Germinal center (tissue), 1 donor: ENCODE data around the gene UNC93B1.
"Not testable (repeated sequence)": the region's sequence is repeated elsewhere in the genome, so short reads cannot be mapped to it uniquely, and the experiment has no call there.

ENCODE experiments used
- DNase-seq: peaks from one replicate; pipeline ENCODE4 v3.0.0; 2012; ENCODE audit warnings: mixed read lengths, low spot score

The UNC93B1 gene

DNA sequence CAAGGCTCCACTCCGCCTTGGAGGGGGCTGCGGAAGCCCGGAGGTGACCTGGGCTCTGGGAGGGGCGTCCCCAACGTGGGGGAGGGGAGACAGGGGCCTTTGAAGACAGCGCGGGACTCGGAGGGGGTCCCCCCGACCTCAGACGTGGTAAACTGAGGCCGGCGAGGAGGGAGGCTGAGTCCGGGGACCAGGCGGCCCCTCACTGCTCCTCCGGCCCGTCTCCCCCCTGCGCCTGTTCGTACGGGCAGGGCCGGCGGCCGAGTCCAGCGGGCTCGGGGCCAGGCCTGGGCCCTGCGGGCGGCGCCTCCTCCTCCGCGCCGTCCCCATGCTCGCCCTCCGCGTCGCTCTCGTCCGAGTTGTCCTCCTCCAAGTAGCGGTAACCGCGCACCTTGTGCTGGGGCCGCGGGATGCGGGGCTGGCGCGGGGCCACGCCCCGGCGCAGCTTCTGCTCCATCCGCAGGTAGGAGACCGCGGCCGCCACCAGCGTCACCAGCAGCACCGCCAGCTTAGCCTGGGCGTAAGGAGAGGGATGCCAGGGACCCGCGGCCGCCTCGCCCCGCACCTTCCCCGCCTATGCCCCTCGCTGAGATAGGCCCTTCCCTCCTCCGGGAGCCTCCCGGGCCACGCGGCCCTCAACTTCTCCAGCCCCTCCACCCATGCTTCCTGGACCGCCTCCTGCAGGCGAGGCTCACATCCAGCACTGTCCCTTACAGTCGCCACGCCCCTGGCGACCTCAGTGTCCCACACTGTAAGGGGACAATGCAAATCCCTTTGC, 12.4 kb downstream of the UNC93B1 start:
- not testable (repeated sequence) for DNase-seq

DNA sequence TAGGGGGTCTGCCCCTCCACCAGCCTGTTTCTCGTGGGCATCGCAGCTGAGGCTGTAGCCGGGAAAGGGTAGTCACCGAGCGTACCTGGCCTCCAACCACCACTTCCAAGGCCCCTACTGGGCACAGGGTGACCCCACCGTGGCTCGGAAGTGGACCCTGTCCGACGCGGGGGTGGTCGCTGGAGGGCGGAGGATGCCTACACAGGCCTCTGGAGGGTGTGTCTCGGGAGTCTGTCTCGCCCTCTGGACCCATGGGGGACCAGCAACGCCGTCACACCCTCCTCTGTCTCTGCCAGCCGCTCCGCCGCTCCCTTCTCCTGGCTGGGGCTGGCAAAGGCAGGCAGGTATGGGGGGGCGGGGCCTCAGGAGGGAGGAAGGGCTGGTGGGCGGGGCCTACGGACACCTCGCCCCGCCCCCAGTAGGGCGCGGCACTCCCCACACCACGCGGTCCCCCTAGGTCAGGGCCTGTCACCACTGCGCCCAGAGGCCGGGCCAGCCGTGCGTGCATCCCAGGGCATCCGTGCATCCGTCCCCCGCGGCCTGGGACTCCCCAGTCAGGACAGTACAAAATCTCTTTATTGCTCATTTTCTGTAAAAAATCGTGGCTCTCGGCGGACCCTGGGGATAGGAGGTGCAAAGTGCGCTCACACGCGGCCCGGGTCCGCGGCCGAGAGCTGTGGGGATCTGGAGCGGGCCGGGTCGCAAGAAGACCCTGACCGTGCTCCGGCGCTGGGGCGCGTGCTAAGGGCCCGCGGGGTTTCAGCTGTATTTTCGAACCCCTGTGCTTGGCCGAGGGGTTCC, 13.2 kb downstream of the UNC93B1 start:
- DNase-seq: not testable (repeated sequence)

DNA sequence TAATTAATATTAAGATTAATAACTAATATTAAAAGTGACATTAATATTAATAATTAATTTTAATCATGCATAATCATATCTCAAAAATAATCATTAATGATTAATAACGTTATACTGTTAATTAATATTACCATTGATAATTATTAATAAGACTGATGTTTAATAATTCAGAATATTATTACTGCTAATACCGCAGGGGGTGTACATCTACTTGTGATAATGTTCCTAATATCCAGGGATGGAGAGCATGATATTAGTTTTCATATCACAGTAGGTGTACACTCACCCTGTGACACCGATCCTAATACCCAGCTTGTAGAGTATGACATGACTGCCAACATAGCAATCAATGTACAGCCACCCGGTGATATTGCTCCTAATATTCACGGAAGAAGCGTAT, 18.6 kb downstream of the UNC93B1 start:
- DNase-seq: not testable (repeated sequence)

DNA sequence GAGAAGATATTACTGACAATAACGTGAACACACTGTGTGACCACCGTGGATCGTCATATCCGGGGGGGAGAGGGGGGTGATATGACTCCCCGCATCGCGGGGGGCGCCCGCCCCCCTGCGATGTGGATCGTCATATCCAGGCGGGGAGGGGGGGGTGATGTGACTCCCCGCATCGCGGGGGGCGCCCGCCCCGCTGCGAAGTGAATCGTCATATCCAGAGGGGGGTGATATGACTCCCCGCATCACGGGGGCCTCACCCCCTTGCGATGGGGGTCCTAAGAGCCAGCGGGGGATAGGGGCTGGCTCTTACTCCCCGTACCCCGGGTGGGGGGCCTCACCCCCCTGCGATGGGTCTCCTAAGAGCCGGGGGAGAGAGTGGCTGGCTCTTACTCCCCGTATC, 19.9 kb downstream of the UNC93B1 start:
- DNase-seq: no peak

DNA sequence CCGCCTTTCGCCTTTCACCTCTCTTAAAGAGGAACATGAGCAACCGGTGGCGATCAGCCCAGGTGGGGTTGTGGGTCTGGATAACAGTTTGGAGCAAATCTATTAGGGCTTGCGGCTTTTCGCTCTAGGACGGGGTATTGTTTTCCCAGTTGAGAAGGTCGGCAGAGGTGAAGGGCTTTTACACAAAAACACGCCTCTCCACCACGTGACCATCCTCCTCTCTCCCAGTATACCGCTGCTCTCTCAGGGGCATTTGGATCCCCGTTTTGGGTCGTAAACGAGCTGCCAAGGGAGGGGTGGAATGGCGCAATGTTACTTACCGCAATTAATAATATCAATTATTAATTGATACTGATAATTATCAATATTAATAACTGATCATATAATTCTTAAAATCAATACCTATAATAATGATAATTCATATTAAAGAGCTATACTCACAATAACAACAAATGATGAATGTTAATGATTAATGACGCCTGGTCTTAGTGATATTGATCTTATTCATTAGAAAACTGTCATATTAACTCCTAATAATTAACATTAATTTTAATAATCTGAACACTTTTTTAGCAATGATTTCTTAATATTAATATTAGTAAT, 21.5 kb downstream of the UNC93B1 start:
- DNase-seq: not testable (repeated sequence)

DNA sequence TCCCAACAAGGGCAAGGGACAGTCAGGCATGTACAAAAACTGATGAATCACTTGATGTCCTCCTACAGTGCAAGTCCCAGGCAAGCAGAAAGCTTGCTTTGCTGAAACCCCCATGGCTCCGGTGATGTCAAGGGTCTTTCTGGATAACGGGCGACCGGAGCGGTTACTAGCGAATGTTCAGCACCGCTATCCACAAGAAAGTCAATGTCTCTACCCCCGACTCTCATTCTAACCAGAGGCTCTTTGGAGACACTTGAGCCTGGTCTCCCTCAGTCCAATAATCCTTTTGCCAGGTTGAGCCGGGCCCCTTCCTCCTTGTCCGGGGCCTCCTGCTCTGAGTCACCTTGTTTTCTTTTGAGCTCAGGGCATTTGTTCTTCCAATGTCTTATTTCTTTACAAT, 22.7 kb downstream of the UNC93B1 start:
- not testable (repeated sequence) for DNase-seq

DNA sequence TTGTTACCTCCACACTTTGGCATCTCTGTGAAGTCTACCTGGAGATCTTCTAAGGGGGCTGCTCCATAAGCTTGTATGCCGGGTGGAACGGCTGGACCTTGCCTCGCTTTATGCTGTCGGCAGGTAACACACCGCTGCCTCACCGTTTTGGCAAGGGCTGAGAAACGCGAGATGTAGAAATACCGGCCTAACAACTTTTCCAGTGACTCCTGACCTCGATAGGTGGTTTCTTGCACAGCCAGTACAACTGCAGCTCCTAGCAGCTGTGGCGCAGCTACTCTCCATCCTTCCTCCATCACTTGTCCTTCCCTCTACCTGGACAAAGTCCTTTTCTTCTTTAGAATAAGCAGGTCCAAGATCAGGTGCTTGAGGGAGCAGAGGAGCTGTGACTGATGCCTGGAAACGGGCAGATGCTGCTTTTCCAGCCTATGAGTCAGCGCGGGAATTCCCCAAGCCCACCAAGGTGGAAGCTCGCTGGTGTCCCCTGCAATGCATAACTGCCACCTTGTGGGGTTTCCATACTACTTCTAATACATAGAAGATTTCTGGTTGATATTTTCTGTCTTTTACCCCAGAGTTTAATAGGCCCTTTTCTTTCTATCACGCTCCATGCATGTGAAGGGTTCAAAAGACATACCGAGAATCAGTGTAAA, 25.0 kb downstream of the UNC93B1 start:
- DNase-seq: not testable (repeated sequence)

DNA sequence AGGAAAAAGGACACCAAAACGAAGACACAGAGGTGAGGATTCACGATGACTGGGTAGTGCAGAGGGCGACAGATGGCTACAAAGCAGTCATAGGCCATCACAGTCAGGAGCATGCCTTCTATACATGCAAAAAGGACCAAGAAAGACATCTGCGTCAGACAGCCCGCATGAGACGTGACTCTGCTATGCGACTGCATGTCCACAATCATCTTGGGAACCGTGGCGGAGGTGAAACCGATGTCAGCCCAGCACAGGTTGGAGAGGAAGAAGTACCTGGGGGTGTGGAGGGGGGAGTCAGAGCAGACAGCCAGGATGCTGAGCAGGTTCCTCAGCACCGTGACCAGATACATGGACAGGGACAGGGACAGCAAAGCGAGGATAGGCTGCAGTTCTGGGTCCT, 29.2 kb downstream of the UNC93B1 start:
- not testable (repeated sequence) for DNase-seq

DNA sequence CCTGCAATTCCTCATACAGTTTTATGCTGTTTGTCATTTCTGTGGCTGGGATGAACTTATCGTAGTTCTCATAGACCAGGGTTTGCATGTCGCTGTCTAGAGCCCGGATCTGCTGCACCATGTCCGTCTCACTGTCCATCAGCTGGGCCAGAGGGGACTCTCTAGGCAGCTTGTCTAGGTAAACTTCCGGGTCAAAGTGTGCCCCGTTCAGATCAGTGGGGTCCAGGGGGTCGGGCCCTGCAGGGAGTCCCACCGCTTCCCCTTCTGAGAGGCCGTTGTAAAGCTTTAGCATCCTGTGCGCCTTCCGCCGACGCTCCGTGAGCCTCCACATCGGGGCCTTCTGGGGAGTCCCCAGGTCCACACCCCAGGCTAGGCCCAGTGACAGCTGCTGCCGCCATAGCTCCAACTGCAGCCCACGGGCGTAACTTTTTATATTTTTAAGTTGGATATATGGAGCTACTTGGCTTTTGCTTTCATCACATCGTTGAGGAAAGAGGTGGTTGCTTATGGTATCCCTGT, 38.0 kb downstream of the UNC93B1 start:
- DNase-seq: not testable (repeated sequence)

DNA sequence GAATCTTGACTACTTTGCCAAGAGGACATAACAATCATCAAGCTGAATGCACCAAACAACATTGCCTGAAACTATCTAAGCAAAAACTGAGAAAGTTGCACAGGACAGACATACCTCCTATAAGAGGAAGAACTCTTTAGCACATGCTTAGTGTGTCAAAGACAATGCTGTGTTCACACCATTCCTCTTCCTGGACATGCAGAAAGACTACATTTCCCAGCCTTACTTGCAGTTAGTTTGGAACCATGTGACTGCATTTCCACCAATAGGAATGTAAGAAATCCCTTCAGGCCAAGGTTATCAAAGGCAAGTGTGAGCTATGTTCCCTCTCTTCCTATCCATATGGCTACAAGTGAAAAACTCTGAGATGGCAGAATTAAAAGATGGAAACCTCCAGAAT, 39.2 kb downstream of the UNC93B1 start:
- DNase-seq: not testable (repeated sequence)

DNA sequence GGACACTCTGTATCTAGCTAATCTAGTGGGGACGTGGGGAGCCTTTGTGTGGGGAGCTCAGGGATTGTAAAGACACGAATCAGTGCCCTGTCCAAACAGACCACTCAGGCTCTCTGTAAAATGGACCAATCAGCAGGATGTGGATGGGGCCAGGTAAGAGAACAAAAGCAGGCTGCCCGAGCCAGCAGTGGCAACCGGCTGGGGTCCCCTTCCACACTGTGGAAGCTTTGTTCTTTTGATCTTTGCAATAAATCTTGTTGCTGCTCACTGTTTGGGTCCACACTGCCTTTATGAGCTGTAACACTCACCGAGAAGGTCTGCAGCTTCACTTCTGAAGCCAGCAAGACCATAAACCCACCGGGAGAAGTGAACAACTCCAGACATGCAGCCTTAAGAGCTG, 40.0 kb downstream of the UNC93B1 start:
- not testable (repeated sequence) for DNase-seq

DNA sequence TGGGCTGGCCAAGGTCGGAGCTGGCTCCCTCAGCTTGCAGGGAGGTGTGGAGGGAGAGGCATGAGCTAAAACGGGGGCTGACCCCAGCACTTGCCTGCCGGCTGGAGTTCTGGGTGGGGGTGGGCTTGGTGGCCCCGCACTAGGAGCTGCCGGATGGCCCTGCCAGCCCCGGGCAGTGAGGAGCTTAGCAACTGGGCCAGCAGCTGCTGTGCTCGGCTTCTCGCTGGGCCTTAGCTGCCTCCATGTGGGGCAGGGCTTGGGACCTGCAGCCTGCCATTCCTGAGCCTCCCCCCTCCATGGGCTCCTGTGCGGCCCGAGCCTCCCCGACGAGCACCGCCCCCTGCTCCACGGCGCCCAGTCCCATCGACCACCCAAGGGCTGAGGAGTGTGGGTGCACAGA, 40.7 kb downstream of the UNC93B1 start:
- DNase-seq: not testable (repeated sequence)

DNA sequence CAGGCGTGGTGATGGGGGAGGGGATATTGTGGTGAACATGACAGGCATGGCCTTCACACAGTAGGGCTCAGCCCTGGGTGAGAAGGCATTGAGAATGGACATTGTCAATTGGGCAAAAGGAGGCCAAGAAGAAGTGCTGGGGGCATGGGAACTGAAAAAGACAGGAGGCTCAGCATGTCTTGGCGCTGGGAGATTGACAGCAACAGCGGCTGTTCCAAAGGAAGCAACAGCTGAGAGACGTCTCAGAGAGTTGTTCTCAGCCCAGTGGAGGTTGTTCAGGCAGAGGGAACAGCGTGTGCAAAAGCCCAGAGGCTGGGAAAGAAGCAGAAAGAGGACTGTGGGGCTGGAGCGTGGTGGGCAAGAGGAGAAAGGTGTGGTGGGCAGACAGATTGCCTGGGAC, 47.7 kb downstream of the UNC93B1 start:
- DNase-seq: not testable (repeated sequence)

DNA sequence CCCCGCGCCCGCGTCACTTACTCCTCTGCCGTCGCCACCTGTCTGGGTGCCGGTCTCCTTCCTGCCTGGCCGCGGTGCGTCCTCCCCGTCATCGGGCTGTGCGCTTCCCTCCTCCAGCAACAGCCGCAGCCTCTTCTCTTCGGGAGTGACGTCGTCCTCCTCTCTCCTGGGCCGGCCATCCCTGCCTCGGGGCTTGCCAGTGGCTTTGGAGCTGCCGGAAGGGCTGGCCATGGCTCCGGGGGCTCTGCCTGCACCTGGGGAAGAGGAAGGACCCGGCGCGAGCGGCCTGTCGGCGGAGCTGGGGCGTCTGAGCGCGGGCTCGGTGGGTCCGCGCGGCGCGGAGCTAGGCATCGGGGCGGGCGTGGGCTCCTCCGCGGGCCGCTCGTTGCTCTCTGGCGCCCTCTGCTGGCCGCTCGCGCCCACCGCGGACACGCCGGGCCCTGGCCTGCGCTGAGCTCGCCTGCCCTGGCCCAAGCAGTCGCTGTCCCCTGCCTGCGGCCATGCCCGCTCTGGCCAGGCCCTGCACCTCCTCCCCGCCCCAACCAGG, 48.4 kb downstream of the UNC93B1 start:
- peak; percentile 79 for DNase-seq

DNA sequence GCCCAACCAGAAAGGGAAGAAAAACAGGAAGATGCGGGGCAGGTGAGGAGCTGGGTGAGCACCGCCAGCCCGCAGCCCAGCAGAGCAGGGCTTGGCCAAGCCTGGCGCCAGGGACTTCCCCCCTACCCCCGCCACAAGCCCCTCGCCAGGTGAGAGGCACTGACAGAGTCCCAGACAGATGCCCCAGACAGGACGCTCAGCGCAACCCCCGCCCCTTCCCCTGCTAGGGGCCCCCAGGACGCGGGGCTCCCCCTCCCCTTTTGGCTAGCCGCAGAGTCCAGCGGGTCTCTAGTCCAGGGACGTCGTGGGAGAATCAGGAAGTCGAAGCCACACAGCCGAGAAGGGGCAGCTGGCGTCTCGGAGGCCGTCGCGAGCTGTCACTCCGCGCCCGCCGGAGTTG, 48.9 kb downstream of the UNC93B1 start:
- not testable (repeated sequence) for DNase-seq

DNA sequence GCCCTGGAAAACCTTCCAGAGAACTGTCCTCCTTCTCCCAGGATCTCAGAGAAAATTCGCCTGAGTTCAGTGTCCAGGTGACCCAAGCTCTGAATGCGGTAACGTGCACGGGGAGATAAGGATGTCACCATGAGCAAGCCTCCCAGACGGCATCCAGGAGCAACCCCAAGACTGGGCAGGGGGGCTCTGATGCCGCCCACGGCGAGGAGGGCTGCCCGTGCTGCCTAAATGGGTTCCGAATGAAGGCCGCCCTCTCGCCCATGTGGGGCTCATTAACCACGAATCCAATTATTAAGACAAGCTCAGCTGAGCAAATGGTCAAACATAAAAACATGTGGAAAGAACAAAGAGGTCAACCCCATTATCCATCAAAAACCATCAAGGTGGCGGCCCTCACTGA, 49.6 kb downstream of the UNC93B1 start:
- not testable (repeated sequence) for DNase-seq

DNA sequence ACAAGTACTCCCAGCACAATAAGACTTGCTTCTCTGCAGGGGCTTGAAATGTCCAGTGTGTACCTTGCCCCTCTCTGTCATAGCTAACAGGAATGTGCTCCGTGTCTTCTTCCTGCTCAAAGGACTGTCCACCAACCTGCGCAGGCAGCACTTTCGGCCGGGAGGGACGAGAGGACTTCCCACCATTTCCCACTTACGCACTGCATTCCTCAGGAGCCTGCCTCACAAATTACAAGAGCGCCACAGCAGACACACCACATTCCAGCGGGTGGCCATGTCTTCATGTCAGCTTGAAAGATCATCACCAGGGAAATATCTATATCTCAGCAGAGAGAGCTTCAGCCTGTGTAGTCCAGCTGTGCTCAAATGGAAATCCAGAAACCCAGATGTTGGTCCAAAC, 53.2 kb downstream of the UNC93B1 start:
- DNase-seq: not testable (repeated sequence)

DNA sequence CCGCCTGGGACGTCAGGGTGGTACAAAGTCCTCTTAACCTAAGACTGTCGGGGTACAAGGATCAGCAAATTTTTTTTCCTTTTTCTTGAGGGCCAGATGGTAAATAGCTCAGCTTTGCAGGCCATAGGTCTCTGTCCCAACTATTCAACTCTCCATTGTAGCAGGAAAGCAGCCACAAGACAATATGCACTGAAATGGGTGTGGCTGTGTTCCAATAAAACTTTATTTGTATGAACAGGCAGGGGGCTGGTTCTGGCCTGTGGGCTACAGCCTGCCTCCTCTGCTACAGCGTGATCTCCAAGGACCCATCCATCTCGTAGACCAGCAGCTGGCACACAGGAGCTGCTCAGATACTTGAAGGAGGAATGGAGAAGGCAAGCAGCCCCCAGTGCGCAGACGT, 56.1 kb downstream of the UNC93B1 start:
- not testable (repeated sequence) for DNase-seq

DNA sequence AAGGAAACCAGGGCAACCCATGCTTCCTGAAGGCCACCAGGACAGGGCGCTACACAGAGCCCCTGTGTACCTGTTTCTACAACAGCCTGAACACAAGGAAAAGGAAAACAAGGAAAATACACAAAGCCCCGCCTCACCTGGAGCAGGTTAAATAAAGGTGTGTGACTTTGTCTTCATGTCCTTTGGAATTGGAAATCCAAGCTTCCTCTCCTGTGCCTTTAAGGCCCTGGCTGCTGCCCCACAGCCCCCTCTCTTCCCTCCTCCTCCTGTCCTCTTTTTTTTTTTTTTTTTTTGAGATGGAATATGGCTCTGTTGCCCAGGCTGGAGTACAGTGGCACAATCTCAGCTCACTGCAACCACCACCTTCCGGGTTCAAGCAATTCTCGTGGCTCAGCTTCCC, 57.5 kb downstream of the UNC93B1 start:
- not testable (repeated sequence) for DNase-seq

DNA sequence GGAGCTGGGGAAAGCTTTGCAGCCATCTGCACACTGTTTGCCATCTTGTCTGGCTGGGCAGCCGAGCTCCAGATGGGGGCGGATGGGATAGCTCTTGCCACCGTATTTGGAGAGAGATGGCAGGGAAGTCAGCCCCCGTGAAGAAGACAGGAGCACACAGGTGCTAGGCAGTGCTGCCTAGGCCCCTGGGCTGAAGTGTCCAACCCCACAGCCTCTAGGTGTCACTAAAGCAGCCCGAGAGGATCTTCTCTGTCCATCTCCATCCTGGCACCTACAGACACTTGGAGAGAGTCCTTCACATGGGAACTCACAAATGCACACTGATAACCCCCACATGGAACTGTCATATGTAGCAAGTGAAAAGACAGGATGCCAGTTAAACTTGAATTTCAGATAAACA, 60.5 kb downstream of the UNC93B1 start:
- not testable (repeated sequence) for DNase-seq
